HT-29 (cell line): ENCODE results near the gene UNC93A. TPM values are rescaled to one million over a fixed set of nuclear protein-coding genes. Genes with fewer than 3 reads are reported as not detected.
"Not testable (repeated sequence)": the region's sequence is repeated elsewhere in the genome, so short reads cannot be mapped to it uniquely, and the experiment has no call there.

Source experiments
- DNase-seq: peaks from one replicate; pipeline ENCODE4 v3.0.0-alpha.2; 2015; ENCODE audit warnings: low spot score
- total RNA-seq: library from RNA; depleted of rRNA; stranded (reverse); fragments of >200 nt; shearing (Covaris generic); gene quantifications from 2 replicates; pipeline ENCODE4 v1.2.3, GENCODE V29; 2014; rRNA removed

The UNC93A gene
- total RNA-seq, 1 experiment from 2014 or later: 4.0 TPM

DNA sequence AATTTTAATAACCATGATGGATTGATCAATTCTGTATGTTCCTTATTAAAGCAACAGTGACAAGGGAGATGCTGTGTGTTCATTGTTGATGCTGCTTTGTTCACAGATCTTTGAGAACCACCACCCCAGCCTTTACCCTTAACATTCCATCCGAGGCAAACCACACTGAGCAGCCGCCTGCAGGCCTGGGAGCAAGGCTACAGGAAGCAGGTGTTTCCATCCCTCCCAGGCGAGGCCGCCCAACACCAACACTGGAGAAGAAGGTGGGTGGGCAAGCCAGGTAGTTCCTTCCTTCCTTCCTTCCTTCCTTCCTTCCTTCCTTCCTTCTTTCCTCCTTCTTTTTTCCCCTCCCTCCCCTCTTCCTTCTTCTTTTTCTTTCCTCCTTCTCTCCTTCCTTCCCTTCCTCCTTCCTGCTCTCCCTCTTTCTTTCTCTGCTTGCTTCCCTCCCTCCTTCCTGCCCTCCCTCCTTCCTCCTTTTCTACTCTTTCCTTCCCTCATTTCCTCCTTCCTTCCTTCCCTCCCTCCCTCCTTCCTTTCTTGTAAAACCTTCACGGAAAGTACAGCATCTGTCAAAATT lies 47.5 kb downstream of the UNC93A start:
- no peak for DNase-seq

DNA sequence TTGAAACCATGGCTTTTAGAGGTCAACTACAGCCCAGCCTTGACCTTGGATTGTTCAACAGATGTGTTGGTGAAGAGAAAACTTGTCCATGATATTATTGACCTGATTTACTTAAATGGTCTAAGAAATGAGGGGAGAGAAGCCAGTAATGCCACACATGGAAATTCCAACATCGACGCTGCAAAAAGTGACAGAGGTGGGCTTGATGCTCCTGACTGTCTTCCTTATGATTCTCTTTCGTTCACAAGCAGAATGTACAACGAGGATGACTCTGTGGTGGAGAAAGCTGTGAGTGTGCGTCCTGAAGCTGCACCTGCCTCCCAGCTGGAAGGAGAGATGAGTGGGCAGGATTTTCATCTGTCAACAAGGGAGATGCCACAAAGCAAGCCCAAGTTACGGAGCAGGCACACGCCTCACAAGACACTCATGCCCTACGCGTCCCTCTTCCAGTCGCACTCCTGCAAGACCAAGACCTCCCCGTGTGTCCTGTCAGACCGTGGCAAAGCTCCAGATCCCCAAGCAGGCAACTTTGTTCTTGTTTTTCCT lies 50.0 kb downstream of the UNC93A start:
- no peak for DNase-seq

- no peak for DNase-seq
Measured at GRCh38 chr6:167341665-167342655, 50.8 kb downstream of the UNC93A start.

- DNase-seq: no peak
Measured at GRCh38 chr6:167342879-167343610, 51.9 kb downstream of the UNC93A start.

GRCh38 chr6:167345348-167345747 lies 54.2 kb downstream of the UNC93A start:
- no peak for DNase-seq

GRCh38 chr6:167345960-167346359 lies 54.8 kb downstream of the UNC93A start:
- DNase-seq: no peak

- DNase-seq: no peak
Measured at GRCh38 chr6:167347226-167347625, 56.1 kb downstream of the UNC93A start.

DNA sequence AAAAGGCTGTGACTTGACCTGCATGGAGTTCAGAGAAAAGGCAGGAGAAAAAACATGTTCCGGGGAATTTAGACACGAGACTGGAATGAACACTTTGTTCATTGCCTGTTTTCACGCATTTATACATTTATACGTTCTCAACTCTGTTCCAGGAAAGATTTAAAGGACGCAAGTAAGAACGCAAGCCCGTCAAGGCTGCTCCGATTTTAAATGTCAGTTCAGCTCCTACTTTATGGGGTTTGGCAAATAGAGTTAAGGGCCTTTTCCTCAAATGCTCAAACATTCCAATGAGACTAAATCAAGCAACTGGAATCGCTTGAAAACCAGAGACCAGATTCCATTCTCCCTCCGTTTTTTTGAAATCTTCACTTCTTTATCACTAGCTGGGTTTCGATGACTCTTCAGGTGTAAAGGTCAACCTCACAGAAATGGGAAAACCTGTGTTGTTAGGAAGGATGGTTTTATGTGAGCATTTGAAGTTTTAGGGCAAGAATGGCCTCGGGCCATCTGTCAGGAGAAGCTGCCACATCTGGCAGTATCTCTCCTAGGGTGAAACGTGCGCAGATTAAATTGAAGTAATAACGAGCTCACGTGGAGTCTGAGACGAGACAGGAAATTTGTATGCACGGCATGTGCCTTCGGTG lies 58.6 kb downstream of the UNC93A start:
- no peak for DNase-seq

GRCh38 chr6:167350275-167350696 lies 59.2 kb downstream of the UNC93A start:
- no peak for DNase-seq

- DNase-seq: peak; percentile 87
Measured at GRCh38 chr6:167350731-167351655, 59.9 kb downstream of the UNC93A start.

DNA sequence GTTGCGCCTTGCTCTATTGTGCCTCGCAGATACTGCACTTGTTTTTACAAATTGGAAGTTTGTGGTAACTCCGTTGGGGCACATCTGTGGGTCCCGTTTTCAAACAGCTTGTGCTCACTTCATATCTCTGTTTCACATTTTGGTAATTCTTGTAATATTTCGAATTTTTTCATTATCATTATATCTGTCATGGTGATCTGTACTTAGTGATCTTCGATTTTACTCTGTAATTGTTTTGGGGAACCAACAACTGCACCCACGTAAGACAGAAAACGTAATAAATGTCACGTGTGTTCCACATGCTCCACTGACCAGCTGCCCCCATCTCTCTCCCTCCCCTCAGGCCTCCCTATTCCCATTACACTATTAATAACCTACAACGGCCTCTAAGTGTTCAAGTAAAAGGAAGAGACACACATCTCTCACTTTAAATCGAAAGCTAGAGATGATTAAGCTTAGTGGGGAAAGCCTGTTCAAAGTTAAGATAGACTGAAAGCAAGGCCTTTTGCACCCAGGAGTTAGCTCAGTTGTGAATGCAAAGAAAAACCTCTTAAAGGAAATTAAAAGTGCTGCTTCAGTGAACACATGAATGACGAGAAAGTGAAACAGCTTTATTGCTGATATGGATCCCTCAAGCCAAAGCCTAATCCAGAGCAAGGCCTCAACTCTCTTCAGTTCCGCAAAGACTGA lies 60.7 kb downstream of the UNC93A start:
- no peak for DNase-seq

DNA sequence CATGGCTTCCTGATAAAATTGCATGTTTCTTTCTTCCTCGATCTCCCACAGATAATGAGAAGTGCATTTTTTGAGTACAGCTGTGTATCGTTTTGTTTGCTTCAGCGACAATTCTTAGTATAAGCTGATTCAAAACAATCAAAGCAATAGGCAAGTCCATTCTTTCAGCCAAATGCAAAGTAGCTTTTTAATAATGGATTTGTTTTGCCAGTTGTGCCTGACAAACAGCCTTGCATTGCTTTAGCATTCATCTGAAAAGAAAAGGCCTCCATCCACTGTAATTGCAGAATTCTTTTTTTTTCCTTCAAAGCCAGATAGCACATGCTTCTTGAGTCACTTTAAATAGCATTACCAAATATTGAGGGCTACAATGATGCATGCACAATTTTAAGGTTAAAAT lies 65.8 kb downstream of the UNC93A start:
- no peak for DNase-seq

- not testable (repeated sequence) for DNase-seq
Measured at GRCh38 chr6:167358394-167358793, 67.3 kb downstream of the UNC93A start.

- not testable (repeated sequence) for DNase-seq
Measured at GRCh38 chr6:167361170-167361569, 70.1 kb downstream of the UNC93A start.

Other genes with a start within 250 kb of the UNC93A start
- gene CCR6, start 168.2 kb upstream of the UNC93A start, total RNA-seq: 0.05 TPM in 1 of 2 replicates, not detected in the other
- not detected in 2 replicates for gene GPR31, start 133.3 kb upstream of the UNC93A start, total RNA-seq
- gene TTLL2, start 33.8 kb downstream of the UNC93A start, total RNA-seq: not detected in 2 replicates